HUES48 (cell line): ENCODE data around the gene ANKS1B.
"Not testable (repeated sequence)": the region's sequence is repeated elsewhere in the genome, so short reads cannot be mapped to it uniquely, and the experiment has no call there.

ENCODE experiments used
- H3K27ac ChIP-seq: one replicate; pipeline ENCODE4 v1.7.0; 2013; ENCODE audit warnings: low read depth, low read length, inconsistent platforms
- H3K27me3 ChIP-seq: 2 replicates; pipeline ENCODE4 v1.6.1; 2013; ENCODE audit warnings: mild to moderate bottlenecking, low read length; ENCODE audit not compliant: control insufficient read depth, insufficient read depth
- H3K36me3 ChIP-seq: 2 replicates; pipeline ENCODE4 v1.6.1; 2013; ENCODE audit warnings: low read length; ENCODE audit not compliant: control insufficient read depth, insufficient read depth
- H3K4me1 ChIP-seq: 2 replicates; pipeline ENCODE4 v1.6.1; 2013; ENCODE audit warnings: mild to moderate bottlenecking, low read length; ENCODE audit not compliant: control insufficient read depth, insufficient read depth
- H3K4me3 ChIP-seq: 2 replicates; pipeline ENCODE4 v1.5.1; 2013; ENCODE audit warnings: mild to moderate bottlenecking, low read depth, low read length
- H3K9ac ChIP-seq: 2 replicates; pipeline ENCODE4 v1.6.1; 2013; ENCODE audit warnings: mild to moderate bottlenecking, low read depth, low read length, moderate library complexity
- H3K9me3 ChIP-seq: 2 replicates; pipeline ENCODE4 v1.6.1; 2013; ENCODE audit warnings: low read length; ENCODE audit not compliant: control insufficient read depth, insufficient read depth

ANKS1B gene

GRCh38 chr12:99804715-99805114, 180.0 kb downstream of the ANKS1B start:
- H3K27ac ChIP-seq: no peak overlapping the region
- no peak overlapping the region for H3K4me3 ChIP-seq
- H3K27me3 ChIP-seq: no peaks in the 10 kb centered on the region
- H3K9me3 ChIP-seq: no peaks in the 10 kb centered on the region
- no peak overlapping the region for H3K9ac ChIP-seq
- no peaks in the 10 kb centered on the region for H3K4me1 ChIP-seq
- H3K36me3 ChIP-seq: no peaks in the 10 kb centered on the region

GRCh38 chr12:99800605-99801004, 184.1 kb downstream of the ANKS1B start:
- H3K4me1 ChIP-seq: no peaks in the 10 kb centered on the region
- H3K4me3 ChIP-seq: no peak overlapping the region
- H3K9ac ChIP-seq: no peak overlapping the region
- H3K27ac ChIP-seq: no peak overlapping the region
- no peaks in the 10 kb centered on the region for H3K9me3 ChIP-seq
- no peaks in the 10 kb centered on the region for H3K36me3 ChIP-seq
- no peaks in the 10 kb centered on the region for H3K27me3 ChIP-seq

GRCh38 chr12:99797931-99798330, 186.8 kb downstream of the ANKS1B start:
- H3K27me3 ChIP-seq, H3K9ac ChIP-seq: not testable (repeated sequence)

GRCh38 chr12:99783421-99783820, 201.3 kb downstream of the ANKS1B start:
- Histone ChIP-seq H3K4me1 (no peaks in the 10 kb centered on the region), H3K9ac (no peak overlapping the region), H3K4me3 (no peak overlapping the region), H3K27me3 (no peaks in the 10 kb centered on the region), H3K9me3 (no peaks in the 10 kb centered on the region), H3K36me3 (no peaks in the 10 kb centered on the region), H3K27ac (no peak overlapping the region)

More at GRCh38 chr12:99797931-99798330, 186.8 kb downstream of the ANKS1B start:
- H3K4me3 ChIP-seq, H3K27ac ChIP-seq, H3K36me3 ChIP-seq, H3K4me1 ChIP-seq, H3K9me3 ChIP-seq: not testable (repeated sequence)

- no peaks in the 10 kb centered on the region for H3K9me3 ChIP-seq
- H3K36me3 ChIP-seq: no peaks in the 10 kb centered on the region
- no peak overlapping the region for H3K27ac ChIP-seq
- no peak overlapping the region for H3K9ac ChIP-seq
- no peak overlapping the region for H3K4me3 ChIP-seq
- H3K27me3 ChIP-seq: no peaks in the 10 kb centered on the region
- H3K4me1 ChIP-seq: 0 out of 2 replicates have a peak, but pooled peaks cover 5% of the 10 kb centered on the region
Observed at GRCh38 chr12:99772274-99772673, 212.5 kb downstream of the ANKS1B start.

- no peaks in the 10 kb centered on the region for H3K27me3 ChIP-seq
- 0 out of 2 replicates have a peak, but pooled peaks cover 5% of the 10 kb centered on the region for H3K4me1 ChIP-seq
- no peak overlapping the region for H3K9ac ChIP-seq
- no peak overlapping the region for H3K4me3 ChIP-seq
- no peak overlapping the region for H3K27ac ChIP-seq
- no peaks in the 10 kb centered on the region for H3K9me3 ChIP-seq
- H3K36me3 ChIP-seq: no peaks in the 10 kb centered on the region
Observed at GRCh38 chr12:99771659-99772058, 213.1 kb downstream of the ANKS1B start.

GRCh38 chr12:99769396-99769980, 215.2 kb downstream of the ANKS1B start:
- Histone ChIP-seq H3K36me3 (no peaks in the 10 kb centered on the region), H3K9ac (no peak overlapping the region), H3K4me3 (no peak overlapping the region)

GRCh38 chr12:99768758-99769157, 216.0 kb downstream of the ANKS1B start:
- Histone ChIP-seq H3K27ac (no peak overlapping the region), H3K4me3 (no peak overlapping the region), H3K9me3 (no peaks in the 10 kb centered on the region), H3K36me3 (no peaks in the 10 kb centered on the region), H3K27me3 (no peaks in the 10 kb centered on the region), H3K9ac (no peak overlapping the region), H3K4me1 (0 out of 2 replicates have a peak, but pooled peaks cover 5% of the 10 kb centered on the region)

More at GRCh38 chr12:99769396-99769980, 215.2 kb downstream of the ANKS1B start:
- Histone ChIP-seq H3K27ac (no peak overlapping the region), H3K27me3 (no peaks in the 10 kb centered on the region), H3K9me3 (no peaks in the 10 kb centered on the region), H3K4me1 (0 out of 2 replicates have a peak, but pooled peaks cover 5% of the 10 kb centered on the region)

- 0 out of 2 replicates have a peak, but pooled peaks cover 5% of the 10 kb centered on the region for H3K4me1 ChIP-seq
- H3K9me3 ChIP-seq: no peaks in the 10 kb centered on the region
- H3K27ac ChIP-seq: no peak overlapping the region
- H3K36me3 ChIP-seq: no peaks in the 10 kb centered on the region
- H3K9ac ChIP-seq: no peak overlapping the region
- H3K27me3 ChIP-seq: no peaks in the 10 kb centered on the region
- no peak overlapping the region for H3K4me3 ChIP-seq
Observed at GRCh38 chr12:99767809-99768208, 216.9 kb downstream of the ANKS1B start.

GRCh38 chr12:99766408-99766807, 218.3 kb downstream of the ANKS1B start:
- Histone ChIP-seq H3K27ac (no peak overlapping the region), H3K9me3 (no peaks in the 10 kb centered on the region), H3K27me3 (no peaks in the 10 kb centered on the region), H3K4me1 (0 out of 2 replicates have a peak, but pooled peaks cover 5% of the 10 kb centered on the region), H3K4me3 (no peak overlapping the region), H3K36me3 (no peaks in the 10 kb centered on the region), H3K9ac (no peak overlapping the region)

GRCh38 chr12:99765469-99766114, 219.1 kb downstream of the ANKS1B start:
- H3K4me1 ChIP-seq: 0 out of 2 replicates have a peak, but pooled peaks cover 5% of the 10 kb centered on the region
- no peak overlapping the region for H3K4me3 ChIP-seq
- no peaks in the 10 kb centered on the region for H3K9me3 ChIP-seq
- H3K9ac ChIP-seq: no peak overlapping the region
- no peaks in the 10 kb centered on the region for H3K36me3 ChIP-seq
- no peaks in the 10 kb centered on the region for H3K27me3 ChIP-seq
- no peak overlapping the region for H3K27ac ChIP-seq
